ENCODE measurements around the gene DLG2. TPM values are rescaled to one million over a fixed set of nuclear protein-coding genes. Genes with fewer than 3 reads are reported as not detected.

Gene DLG2
- total RNA-seq, 3 donors from 2014 or later = 4.3 to 12.3 (median 6.9) TPM

GRCh38 chr11:83862691-83863090, 1764.5 kb downstream of the DLG2 start:
- intact Hi-C loops (cut with DNase I; ENCODE audit: low total_unique reads) = no loop called here
- no peaks in the 10 kb centered on the region for H3K4me1 ChIP-seq
- peaks cover 3 to 6% of the 10 kb centered on the region in 2 donors for H3K9me3 ChIP-seq
- no peak overlapping the region for H3K27ac ChIP-seq
- no peak for DNase-seq (ENCODE audit: low spot score in 2 of 2)
- H3K27me3 ChIP-seq = no peaks in the 10 kb centered on the region
- no peaks in the 10 kb centered on the region for H3K36me3 ChIP-seq
- no peak overlapping the region for H3K4me3 ChIP-seq
- no peak for TF ChIP-seq POLR2A (IDR thresholded peaks at IDR 0.05)
- TF ChIP-seq POLR2AphosphoS5 (IDR thresholded peaks at IDR 0.05) = no peak
- no peak for TF ChIP-seq CTCF (IDR thresholded peaks at IDR 0.05)

- peaks cover 6 to 10% of the 10 kb centered on the region in 2 donors for H3K9me3 ChIP-seq
- no peaks in the 10 kb centered on the region for H3K27me3 ChIP-seq
- H3K36me3 ChIP-seq = no peaks in the 10 kb centered on the region
- H3K27ac ChIP-seq = no peak overlapping the region
- no peaks in the 10 kb centered on the region for H3K4me1 ChIP-seq
- no peak for DNase-seq (ENCODE audit: low spot score in 2 of 2)
- no peak overlapping the region for H3K4me3 ChIP-seq
- intact Hi-C loops (cut with DNase I; ENCODE audit: low total_unique reads) = no loop called here
- TF ChIP-seq POLR2A (IDR thresholded peaks at IDR 0.05) (no peak), CTCF (IDR thresholded peaks at IDR 0.05) (no peak), POLR2AphosphoS5 (IDR thresholded peaks at IDR 0.05) (no peak)
Measured at GRCh38 chr11:83862033-83862432, 1765.1 kb downstream of the DLG2 start.

- Histone ChIP-seq H3K4me3 (no peak overlapping the region), H3K27me3 (no peaks in the 10 kb centered on the region), H3K27ac (no peak overlapping the region), H3K9me3 (peaks cover 6 to 13% of the 10 kb centered on the region in 2 donors), H3K4me1 (no peaks in the 10 kb centered on the region), H3K36me3 (no peaks in the 10 kb centered on the region)
- intact Hi-C loops (cut with DNase I; ENCODE audit: low total_unique reads) = no loop called here
- DNase-seq (ENCODE audit: low spot score in 2 of 2) = no peak
- TF ChIP-seq POLR2A (IDR thresholded peaks at IDR 0.05) = no peak
- no peak for TF ChIP-seq POLR2AphosphoS5 (IDR thresholded peaks at IDR 0.05)
- no peak for TF ChIP-seq CTCF (IDR thresholded peaks at IDR 0.05)
Measured at GRCh38 chr11:83858694-83859093, 1768.5 kb downstream of the DLG2 start.

GRCh38 chr11:83855237-83855636, 1771.9 kb downstream of the DLG2 start:
- TF ChIP-seq CTCF (IDR thresholded peaks at IDR 0.05) (no peak), POLR2A (IDR thresholded peaks at IDR 0.05) (no peak), POLR2AphosphoS5 (IDR thresholded peaks at IDR 0.05) (no peak)
- no peak for DNase-seq (ENCODE audit: low spot score in 2 of 2)
- Histone ChIP-seq H3K4me1 (no peaks in the 10 kb centered on the region), H3K27me3 (no peaks in the 10 kb centered on the region), H3K4me3 (no peak overlapping the region), H3K9me3 (peaks cover 6 to 13% of the 10 kb centered on the region in 2 donors), H3K27ac (no peak overlapping the region), H3K36me3 (no peaks in the 10 kb centered on the region)
- intact Hi-C loops (cut with DNase I; ENCODE audit: low total_unique reads) = no loop called here

- Histone ChIP-seq H3K36me3 (no peaks in the 10 kb centered on the region), H3K27ac (no peak overlapping the region), H3K9me3 (peaks cover 0 to 12% of the 10 kb centered on the region in 2 donors), H3K4me1 (no peaks in the 10 kb centered on the region), H3K27me3 (no peaks in the 10 kb centered on the region), H3K4me3 (no peak overlapping the region)
- intact Hi-C loops (cut with DNase I; ENCODE audit: low total_unique reads) = no loop called here
- no peak for TF ChIP-seq CTCF (IDR thresholded peaks at IDR 0.05)
- no peak for TF ChIP-seq POLR2AphosphoS5 (IDR thresholded peaks at IDR 0.05)
- TF ChIP-seq POLR2A (IDR thresholded peaks at IDR 0.05) = no peak
- DNase-seq (ENCODE audit: low spot score in 2 of 2) = no peak
Measured at GRCh38 chr11:83852775-83853442, 1774.2 kb downstream of the DLG2 start.
